HG03378 (cell line): ENCODE results near the gene AIFM2.

Experiments
- ATAC-seq: cut with Tn5 transposase; IDR thresholded peaks from one replicate; pipeline ENCODE4 v1.9.1; 2021; ENCODE audit warnings: mild to moderate bottlenecking, moderate library complexity; ENCODE audit not compliant: unreplicated experiment

Gene AIFM2

GRCh38 chr10:70063418-70064098 is 69.1 kb downstream of the AIFM2 start:
- no peak for ATAC-seq
